Measurements from ENCODE around the gene PLSCR3.

Gene PLSCR3

GRCh38 chr17:7405350-7406234, 11.3 kb upstream of the PLSCR3 start:
- no peak for DNase-seq (ENCODE audit: low read depth)

GRCh38 chr17:7404737-7405349, 10.5 kb upstream of the PLSCR3 start:
- DNase-seq (ENCODE audit: low read depth) = no peak

GRCh38 chr17:7403977-7404736, 9.8 kb upstream of the PLSCR3 start, which contains the start of gene TMEM256:
Gene TMEM256 (minus strand): TSS chr17:7404097. CDS start chr17:7404084, 13 bp downstream.
- DNase-seq (ENCODE audit: low read depth) = peak; percentile 100

GRCh38 chr17:7403727-7403976, 9.3 kb upstream of the PLSCR3 start:
- peak; percentile 74 for DNase-seq (ENCODE audit: low read depth)

GRCh38 chr17:7403043-7403726, 8.9 kb upstream of the PLSCR3 start:
- DNase-seq (ENCODE audit: low read depth) = no peak

GRCh38 chr17:7398612-7399011, 4.3 kb upstream of the PLSCR3 start:
- DNase-seq (ENCODE audit: low read depth) = no peak

GRCh38 chr17:7396147-7396546, 1.8 kb upstream of the PLSCR3 start:
- no peak for DNase-seq (ENCODE audit: low read depth)

- DNase-seq (ENCODE audit: low read depth) = no peak
Observed at GRCh38 chr17:7393613-7394451, 493 bp downstream of the PLSCR3 start.

- DNase-seq (ENCODE audit: low read depth) = no peak
Observed at GRCh38 chr17:7392696-7393612, 1.4 kb downstream of the PLSCR3 start.

- DNase-seq (ENCODE audit: low read depth) = no peak
Observed at GRCh38 chr17:7391307-7391706, 3.0 kb downstream of the PLSCR3 start.

GRCh38 chr17:7389924-7390910, 4.1 kb downstream of the PLSCR3 start:
- no peak for DNase-seq (ENCODE audit: low read depth)

GRCh38 chr17:7388856-7389255, 5.5 kb downstream of the PLSCR3 start:
- no peak for DNase-seq (ENCODE audit: low read depth)

- DNase-seq (ENCODE audit: low read depth) = no peak
Observed at GRCh38 chr17:7384489-7385081, 9.7 kb downstream of the PLSCR3 start.

- peak; percentile 28 for DNase-seq (ENCODE audit: low read depth)
Observed at GRCh38 chr17:7383742-7384488, 10.4 kb downstream of the PLSCR3 start.

- no peak for DNase-seq (ENCODE audit: low read depth)
Observed at GRCh38 chr17:7383371-7383741, 11.0 kb downstream of the PLSCR3 start.

- no peak for DNase-seq (ENCODE audit: low read depth)
Observed at GRCh38 chr17:7382901-7383300, 11.4 kb downstream of the PLSCR3 start.

- DNase-seq (ENCODE audit: low read depth) = no peak
Observed at GRCh38 chr17:7380855-7381683, 13.3 kb downstream of the PLSCR3 start, which contains the start of gene TNK1. Gene TNK1 (plus strand): TSS chr17:7381089. CDS start chr17:7382927, 1,838 bp downstream.
